Measurements from ENCODE around the gene OPCML.

- no peak for TF ChIP-seq CTCF (conservative IDR thresholded peaks at IDR 0.05; ENCODE audit: low read depth, low read length)
- no peak for TF ChIP-seq EZH2phosphoT487 (IDR thresholded peaks at IDR 0.05; ENCODE audit: borderline replicate concordance, low read length)
- no peak for TF ChIP-seq EZH2 (IDR thresholded peaks at IDR 0.05; ENCODE audit: low read length, unreplicated experiment)
These were observed 7.8 kb downstream of the OPCML start for GRCh38 chr11:133524488-133524887.

All from PC-3 (cell line).